BJ (cell line): ENCODE data around the gene AGFG2. TPM values are rescaled to one million over a fixed set of nuclear protein-coding genes. Genes with fewer than 3 reads are reported as not detected.

Source experiments
- CTCF ChIA-PET: fragments of 350-600 bp; formaldehyde crosslinking; extraction: SDS; loops from one replicate; lab custom pipeline; 2021; ENCODE audit warnings: antibody characterized with exemption, inconsistent platforms; lab: Yijun Ruan, JAX
- POLR2A ChIA-PET: fragments of 300-600 bp; sonication (Branson Sonifier 250); formaldehyde crosslinking; extraction: SDS; loops from one replicate; lab custom pipeline; 2021; ENCODE audit warnings: antibody characterized with exemption; lab: Charles Lee
- DNase-seq: peaks from one replicate; pipeline ENCODE4 v3.0.0-alpha.2; 2011; ENCODE audit warnings: low read depth
- H3K27me3 ChIP-seq: 2 replicates; pipeline ENCODE4 v1.6.0; 2011; ENCODE audit warnings: low read length; ENCODE audit not compliant: control insufficient read depth, insufficient read depth
- H3K36me3 ChIP-seq: 2 replicates; pipeline ENCODE4 v1.5.1; 2011; ENCODE audit warnings: low read length; ENCODE audit not compliant: control insufficient read depth, insufficient read depth
- H3K4me3 ChIP-seq: 2 replicates; pipeline ENCODE4 v1.5.1; 2011; ENCODE audit warnings: low read depth, mild to moderate bottlenecking, control low read depth, low read length
- polyA plus RNA-seq: library from polyadenylated mRNA; depleted of rRNA; stranded (reverse); fragments of >200 nt; gene quantifications from 2 replicates; pipeline ENCODE4 v1.2.3, GENCODE V29; 2011
- TF ChIP-seq, protein P1 (sequence below): IDR thresholded peaks from 2 replicates; pipeline ENCODE4 v1.5.1; 2011; ENCODE audit warnings: low read depth, mild to moderate bottlenecking, control low read depth, inconsistent platforms, low read length, moderate library complexity; ENCODE audit not compliant: insufficient read depth

AGFG2 gene
- polyA plus RNA-seq, 1 experiment, result 10.9 TPM

DNA sequence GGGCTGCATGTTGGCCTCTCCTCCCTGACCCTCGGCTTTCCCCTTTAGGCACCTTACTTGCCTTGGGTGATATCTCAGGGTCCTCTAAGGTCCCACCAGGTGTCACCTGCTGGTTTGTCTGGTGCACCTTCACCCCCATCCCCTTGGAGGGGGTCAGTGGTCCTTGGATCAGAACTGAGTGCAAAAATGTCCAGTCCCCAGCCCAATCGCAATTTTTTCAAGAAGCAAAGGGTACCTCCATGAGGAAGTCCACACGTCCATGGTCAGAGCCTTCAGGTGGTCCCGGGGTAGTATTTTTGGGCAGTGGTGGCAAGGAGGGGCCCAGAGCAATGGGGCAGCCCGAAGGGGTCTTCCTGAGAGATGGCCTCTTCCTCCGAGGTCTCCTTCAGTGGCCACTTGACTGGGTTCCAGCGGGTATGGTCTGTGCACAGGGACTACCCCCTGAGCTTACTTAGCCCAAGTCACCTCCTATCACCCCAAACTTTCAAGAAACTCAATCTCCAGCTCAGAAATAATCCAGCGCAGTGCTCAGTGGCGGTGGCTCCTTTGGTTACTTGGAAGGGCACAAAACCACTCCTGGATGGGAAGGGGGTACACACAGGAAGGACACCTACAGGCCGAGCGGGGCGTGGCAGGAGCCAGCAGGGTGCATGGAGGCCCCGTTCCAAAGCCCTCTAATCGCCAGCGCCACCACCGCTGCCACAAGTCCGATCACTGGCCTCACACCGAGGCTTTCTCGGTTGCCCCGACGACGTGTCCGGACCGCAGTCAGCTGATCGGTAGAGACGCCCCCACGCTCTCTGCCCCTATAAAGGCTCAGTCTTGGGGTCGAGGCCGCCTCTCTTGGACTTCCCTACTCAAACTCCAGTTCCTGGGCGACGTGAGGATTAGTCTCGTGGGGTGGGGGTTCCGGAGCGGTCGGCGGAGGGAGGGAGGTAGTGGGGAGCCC, 30.2 kb downstream of the AGFG2 start:
- DNase-seq, result no peak
- POLR2A ChIA-PET, result interaction anchor here (0.6 kb wide), 1 partner anchor 15 kb away, joined by 3 read pairs; no protein-coding TSS in a partner anchor
- TF ChIP-seq, protein P1, sequence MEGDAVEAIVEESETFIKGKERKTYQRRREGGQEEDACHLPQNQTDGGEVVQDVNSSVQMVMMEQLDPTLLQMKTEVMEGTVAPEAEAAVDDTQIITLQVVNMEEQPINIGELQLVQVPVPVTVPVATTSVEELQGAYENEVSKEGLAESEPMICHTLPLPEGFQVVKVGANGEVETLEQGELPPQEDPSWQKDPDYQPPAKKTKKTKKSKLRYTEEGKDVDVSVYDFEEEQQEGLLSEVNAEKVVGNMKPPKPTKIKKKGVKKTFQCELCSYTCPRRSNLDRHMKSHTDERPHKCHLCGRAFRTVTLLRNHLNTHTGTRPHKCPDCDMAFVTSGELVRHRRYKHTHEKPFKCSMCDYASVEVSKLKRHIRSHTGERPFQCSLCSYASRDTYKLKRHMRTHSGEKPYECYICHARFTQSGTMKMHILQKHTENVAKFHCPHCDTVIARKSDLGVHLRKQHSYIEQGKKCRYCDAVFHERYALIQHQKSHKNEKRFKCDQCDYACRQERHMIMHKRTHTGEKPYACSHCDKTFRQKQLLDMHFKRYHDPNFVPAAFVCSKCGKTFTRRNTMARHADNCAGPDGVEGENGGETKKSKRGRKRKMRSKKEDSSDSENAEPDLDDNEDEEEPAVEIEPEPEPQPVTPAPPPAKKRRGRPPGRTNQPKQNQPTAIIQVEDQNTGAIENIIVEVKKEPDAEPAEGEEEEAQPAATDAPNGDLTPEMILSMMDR, result peak; percentile 44
- CTCF ChIA-PET, result interaction anchor here (1.2 to 15.0 kb wide), 4 partner anchors 9 to 121 kb away, joined by 3 to 162 read pairs (median 7); partner anchors contain the start of gene GIGYF1
- Histone ChIP-seq H3K36me3 (no peaks in the 10 kb centered on the region), H3K27me3 (no peaks in the 10 kb centered on the region), H3K4me3 (no peak overlapping the region)

DNA sequence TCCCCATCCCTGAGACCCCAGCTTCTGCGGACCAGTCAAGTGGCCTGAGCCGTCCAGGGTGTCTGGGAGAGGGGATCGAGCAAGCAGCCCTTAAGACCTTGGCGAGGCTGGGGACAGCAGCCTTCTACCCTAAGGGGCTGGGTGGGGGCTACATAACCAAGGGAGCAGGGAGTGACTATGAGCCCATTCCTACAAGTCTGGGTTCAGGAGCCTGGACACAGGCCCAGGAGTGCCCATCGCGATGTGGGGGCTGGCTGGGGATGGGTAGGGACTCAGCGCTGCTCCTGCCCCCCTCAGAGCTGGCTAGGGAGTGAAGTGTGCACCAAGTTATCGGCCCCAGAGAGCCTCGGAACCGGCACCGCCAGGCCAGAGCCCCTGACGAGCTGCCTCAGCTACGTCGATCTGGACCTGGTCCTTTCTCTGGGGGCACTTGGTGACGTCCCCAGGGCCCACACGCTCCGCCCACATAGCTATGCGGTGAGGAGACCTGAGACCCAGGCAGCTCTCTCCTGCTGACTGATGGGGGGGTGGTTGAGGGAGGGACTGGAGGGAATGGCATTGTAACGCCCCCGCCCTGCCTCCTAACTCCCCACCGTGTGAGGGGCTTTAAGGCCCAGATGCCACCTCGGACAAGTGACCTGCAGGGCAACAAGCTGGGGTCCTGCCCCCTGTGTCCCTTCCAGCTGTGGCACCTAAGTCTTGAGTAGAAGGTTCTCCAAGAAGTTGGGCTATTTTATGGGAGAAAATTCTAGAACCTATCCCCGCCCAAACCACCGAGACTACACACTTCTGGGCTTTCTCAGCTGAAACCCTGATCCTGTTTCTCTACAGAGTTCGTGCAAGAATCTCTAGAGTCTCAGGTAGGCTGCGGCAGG, 32.2 kb downstream of the AGFG2 start:
- DNase-seq, result no peak
- TF ChIP-seq, protein P1, result no peak
- Histone ChIP-seq H3K4me3 (no peak overlapping the region), H3K36me3 (peaks cover 13% of the 10 kb centered on the region), H3K27me3 (no peaks in the 10 kb centered on the region)
- ChIA-PET CTCF (interaction anchor here (0.6 to 1.6 kb wide), 4 partner anchors 11 to 152 kb away, joined by 3 to 7 read pairs (median 4); partner anchors contain the start of gene FBXO24), POLR2A (interaction anchor here (0.6 kb wide), 1 partner anchor 15 kb away, joined by 3 read pairs; the partner anchor contains the start of gene FBXO24)

DNA sequence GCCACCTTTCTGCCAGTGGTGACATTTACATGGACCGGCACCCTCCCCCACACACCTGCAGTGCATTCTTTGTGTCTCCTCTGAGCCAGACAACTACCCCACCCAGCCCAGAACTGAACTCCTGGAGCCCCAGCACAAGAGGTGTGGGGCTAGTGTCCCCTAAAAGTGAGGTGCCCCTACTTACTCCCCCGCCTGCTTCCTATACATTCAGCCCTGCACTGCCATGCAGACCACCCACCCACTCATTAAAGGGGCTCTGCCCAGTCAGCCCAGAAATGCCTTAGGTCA, 32.8 kb downstream of the AGFG2 start:
- DNase-seq, result no peak
- TF ChIP-seq, protein P1, result no peak
- Histone ChIP-seq H3K36me3 (peaks cover 17% of the 10 kb centered on the region), H3K4me3 (no peak overlapping the region), H3K27me3 (no peaks in the 10 kb centered on the region)
- POLR2A ChIA-PET, result no interaction called here
- CTCF ChIA-PET, result interaction anchor here (0.6 to 1.6 kb wide), 4 partner anchors 12 to 151 kb away, joined by 3 to 7 read pairs (median 4); partner anchors contain the start of gene FBXO24

DNA sequence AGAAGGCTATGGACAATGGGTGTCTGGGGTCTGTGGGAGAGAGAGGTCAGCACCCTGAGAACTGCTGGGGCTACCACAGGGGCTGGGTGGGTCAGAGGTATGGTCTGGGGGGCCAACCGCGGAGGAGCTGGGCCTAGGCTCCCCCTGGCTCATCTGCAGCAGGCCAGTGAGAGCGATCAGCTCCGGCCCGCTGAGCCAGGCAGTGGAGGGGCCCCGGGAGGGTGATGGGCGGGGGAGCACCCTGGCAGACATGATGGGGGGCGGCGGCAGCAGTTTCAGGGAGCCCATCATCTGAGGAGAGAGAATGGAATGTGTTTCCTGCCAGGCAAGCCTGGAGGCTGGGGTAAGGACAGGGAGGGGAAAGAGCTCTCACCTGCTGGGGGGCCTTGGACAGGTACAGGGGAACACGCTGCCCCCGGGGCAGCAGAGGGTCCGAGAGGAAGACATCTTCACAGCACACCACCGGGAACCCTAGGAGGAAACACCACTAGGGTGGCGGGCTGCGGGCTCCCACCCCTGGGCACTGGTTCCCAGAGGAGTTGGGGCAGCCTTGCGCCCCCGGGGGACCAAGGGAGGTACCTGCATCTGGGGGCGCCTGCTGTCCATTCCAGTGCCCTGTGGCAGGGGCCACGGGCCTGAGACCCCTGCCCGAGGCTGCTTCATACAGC, 33.4 kb downstream of the AGFG2 start:
- no peak for DNase-seq
- POLR2A ChIA-PET, result no interaction called here
- Histone ChIP-seq H3K27me3 (no peaks in the 10 kb centered on the region), H3K36me3 (peaks cover 20% of the 10 kb centered on the region), H3K4me3 (no peak overlapping the region)
- TF ChIP-seq, protein P1, result no peak
- CTCF ChIA-PET, result interaction anchor here (0.9 to 1.3 kb wide), 3 partner anchors 9 to 119 kb away, joined by 3 to 4 read pairs (median 4); no protein-coding TSS in a partner anchor
